HG03139 (cell line): Measurements from ENCODE around the gene ZNF514.
A peak's percentile ranks its signal among the peaks of the same experiment; 100 is the strongest.
"Not testable (repeated sequence)": the region's sequence is repeated elsewhere in the genome, so short reads cannot be mapped to it uniquely, and the experiment has no call there.

Source experiments
- ATAC-seq: cut with Tn5 transposase; IDR thresholded peaks from one replicate; pipeline ENCODE4 v1.9.1; 2021; ENCODE audit not compliant: unreplicated experiment

ZNF514 gene

DNA sequence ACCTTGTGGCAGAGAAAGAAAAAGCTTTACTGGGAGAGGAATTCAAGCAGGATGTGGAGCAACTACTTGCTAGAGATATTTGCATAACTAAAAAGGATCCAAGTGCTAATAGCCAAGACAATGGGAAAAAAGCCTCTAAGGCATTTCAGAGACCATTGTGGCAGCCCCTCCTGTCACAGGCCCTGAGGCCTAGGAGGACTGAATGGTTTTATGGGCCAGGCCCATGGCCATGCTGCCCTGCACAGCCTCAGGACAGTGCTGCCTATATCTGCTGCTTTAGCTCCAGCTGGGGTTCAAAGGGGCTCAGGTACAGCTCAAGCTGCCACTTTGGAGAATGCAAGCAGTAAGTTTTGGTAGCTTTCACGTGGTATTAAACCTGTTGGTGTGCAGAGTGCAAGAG is 20.9 kb downstream of the ZNF514 start:
- ATAC-seq = no peak

DNA sequence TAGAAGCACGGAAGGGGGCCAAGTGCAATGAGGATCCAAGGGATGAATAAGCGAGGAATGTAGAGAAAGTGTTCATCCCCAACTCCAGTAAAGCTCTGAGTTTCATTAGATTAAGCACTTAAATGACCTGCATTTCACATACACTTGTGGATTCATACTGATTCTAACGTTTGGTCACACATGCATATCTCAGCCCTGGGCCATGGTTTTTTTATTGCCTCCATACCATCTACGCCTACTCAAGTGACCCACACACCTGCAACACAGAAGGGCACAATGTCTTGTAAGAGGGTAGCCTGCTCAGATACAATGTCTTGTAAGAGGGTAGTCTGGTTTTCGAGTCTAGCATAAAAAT is 37.5 kb downstream of the ZNF514 start:
- peak; percentile 10 for ATAC-seq

DNA sequence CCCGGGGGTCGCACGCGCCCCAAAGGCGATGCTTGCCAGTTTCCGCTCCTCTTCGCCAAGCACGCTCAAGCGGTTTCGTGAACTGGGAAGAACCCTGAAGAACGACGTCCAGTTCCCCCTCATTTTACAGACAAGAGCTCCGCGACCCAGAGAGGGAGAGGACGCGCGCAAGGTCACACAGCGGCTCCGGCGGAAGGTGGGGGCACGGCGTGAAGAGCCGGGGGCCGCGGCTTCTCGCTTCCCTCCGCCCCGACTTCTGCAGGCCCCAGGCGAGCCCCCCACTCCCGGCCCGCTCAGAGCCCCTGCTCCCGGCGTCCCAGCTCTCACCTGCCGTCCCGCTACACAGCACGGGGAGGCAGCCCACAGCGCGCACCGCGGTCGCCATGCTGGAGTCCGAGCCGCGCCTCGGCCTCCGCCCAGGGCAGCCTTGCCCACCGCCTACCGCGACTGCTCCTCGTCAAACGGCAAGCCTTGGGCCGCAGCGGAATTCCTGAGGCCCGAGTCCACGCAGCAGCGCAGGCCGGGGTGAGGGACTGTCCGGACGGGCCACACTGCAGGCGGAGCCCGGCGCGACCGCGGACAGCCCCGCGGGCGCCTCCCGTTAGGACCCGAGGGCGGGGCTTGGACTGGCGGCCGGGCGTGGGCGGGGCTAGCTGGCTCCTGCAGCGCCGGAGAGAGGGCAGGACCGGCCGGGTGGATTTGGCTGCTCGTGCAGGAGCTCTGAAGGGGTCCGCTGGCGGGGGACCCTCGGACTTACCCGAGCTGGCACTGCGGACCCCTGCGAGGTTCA is 38.0 kb downstream of the ZNF514 start, which contains the start of gene MRPS5:
TSS of gene MRPS5 (minus strand) at position 402 of the 790 bp plus-strand sequence. CDS start at position 385, 17 bp downstream.
- peak; percentile 94 for ATAC-seq

DNA sequence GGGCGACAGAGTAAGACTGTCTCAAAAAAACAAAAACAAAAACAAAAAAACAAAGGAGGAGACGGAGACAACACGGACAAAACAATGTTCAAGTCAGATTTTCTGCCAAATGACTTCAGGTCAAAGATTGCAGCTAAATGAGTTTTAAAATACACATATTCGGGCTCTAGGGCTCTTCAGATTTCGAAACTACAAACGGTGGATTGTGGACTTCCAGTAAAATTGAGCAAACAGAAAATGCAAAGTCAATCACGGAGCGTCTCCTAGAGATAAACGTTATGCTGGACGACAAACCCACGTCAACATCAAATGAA is 38.6 kb downstream of the ZNF514 start:
- no peak for ATAC-seq

DNA sequence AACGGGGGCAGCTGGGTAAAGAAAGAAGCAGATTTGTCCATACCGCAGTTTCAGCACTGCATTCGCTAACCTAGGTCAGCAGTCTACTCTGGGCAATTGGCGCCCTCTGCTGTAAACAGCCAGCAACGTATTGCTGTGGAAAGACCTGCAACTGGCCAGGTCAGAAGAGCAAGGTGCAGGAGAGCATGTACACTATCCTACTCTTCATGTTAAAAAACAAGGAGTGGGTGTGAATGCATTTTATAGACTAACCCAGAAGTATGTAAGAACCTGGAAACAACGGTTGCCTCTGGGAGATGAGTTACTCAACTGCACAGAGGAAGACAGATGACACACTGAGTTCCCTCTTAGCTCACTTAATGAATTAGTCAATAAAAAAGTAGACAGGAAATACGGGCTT is 44.2 kb downstream of the ZNF514 start:
- ATAC-seq = peak; percentile 92

DNA sequence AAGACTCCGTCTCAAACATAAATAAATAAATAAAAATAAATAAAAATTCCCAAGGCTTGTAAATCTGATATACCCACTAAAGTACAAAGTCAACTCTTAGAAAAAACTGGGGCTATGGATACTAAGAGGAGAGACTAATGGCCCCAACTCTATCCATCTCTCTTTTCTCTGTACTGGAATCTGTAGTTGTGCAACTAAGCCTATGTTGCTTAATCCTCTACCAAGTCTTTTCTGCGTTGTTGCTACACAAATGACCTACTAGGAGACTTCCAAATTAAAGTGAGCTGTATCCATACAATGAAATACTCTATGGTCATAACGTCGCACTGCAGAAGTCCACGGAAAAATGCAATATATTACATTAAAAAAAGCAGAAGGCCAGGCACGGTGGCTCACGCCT is 46.2 kb downstream of the ZNF514 start:
- no peak for ATAC-seq

DNA sequence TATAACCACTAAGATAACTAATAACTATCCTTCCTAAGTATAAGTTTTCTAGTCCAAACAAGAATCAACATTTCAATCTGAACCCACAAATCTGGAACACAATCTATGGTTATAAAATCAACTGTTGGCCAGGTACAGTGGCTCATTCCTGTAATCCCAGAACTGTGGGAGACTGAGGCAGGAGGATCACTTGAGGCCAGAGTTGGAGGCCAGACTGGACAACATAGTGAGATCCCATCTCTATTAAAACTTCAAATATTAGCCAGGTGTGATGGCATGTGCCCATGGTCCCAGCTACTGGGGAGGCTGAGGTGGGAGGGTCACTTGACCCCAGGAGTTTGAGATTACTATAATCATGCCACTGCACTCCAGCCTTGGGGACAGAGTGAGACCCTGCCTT is 49.3 kb downstream of the ZNF514 start:
- ATAC-seq = no peak

DNA sequence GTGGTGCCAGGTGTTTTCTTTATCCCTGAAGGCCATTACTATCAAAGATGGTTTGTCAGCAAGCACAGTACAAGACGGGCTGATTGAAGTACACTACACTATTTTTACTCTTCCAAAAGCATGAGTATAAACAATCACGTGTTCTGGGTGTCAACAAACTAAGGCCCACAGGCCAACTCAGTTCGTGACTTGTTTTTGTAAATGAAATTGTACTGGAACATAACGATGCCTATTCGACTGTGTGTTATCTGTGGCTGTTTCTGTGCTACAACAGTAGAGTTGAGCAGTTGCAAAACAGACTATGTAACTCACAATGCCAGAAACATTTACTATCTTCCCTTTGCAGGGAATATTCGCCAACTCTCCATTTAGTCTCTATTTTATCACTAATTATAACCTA is 50.4 kb downstream of the ZNF514 start:
- no peak for ATAC-seq

DNA sequence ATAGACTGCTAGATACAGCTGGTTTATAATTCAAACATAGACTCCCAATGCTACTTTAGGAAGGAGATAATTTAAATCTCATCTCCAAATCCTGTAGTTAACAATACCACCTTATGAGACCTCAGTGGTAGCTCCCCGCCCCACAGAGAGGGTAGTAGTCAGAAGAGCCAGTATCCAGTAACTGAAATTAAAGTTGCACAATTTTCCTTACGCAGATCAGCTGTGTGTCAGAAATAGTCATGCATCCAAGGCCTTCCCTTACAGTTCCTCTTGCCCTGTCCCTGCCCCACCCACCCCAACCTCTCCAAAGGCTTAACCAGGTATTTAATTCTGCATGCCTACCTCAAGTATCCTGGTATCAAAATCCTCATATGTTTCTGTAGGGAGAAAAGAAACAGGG is 53.6 kb downstream of the ZNF514 start:
- no peak for ATAC-seq

DNA sequence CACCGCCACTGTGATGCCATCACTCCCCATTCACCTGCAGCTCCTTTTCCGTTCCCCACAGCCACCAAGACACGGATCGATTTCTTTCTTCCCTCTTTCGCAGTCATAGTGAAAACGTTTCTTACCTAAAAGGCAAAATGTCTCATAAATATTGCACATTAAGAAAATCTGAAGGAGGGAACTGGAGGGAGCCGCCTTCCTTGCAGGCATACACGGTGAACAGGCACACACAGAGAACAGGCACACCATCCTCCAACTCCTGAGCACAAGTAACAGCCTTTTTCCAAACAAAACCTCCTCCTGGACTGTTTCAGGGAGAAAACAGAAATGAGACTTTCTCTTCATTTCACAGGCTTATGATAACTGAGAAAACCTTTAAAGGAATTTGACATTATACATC is 55.0 kb downstream of the ZNF514 start:
- ATAC-seq = no peak

DNA sequence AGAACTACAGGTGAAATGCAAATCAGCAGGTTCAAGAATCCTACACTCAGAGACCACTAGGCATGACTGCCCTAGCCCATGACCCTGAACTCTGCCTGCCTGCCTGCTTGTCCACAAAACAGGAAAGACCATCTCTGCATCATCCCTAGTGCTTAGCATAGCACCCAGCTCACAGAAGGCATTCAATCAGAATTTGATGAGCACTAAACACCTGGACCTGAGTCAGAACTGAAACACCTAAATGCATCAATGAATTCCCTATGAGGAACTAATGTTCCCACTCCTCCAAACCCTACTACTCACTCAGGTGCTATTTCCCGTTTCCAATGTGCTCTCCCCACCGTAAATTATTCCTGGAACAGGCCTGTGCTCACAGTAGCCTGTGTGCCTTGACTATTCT is 59.7 kb downstream of the ZNF514 start:
- no peak for ATAC-seq

DNA sequence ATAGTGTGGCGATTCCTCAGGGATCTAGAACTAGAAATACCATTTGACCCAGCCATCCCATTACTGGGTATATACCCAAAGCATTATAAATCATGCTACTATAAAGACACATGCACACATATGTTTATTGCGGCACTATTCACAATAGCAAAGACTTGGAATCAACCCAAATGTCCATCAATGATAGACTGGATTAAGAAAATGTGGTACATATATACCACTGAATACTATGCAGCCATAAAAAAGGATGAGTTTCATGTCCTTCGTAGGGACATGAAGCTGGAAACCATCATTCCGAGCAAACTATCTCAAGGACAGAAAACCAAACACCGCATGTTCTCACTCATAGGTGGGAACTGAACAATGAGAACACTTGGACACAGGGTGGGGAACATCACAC is 61.4 kb downstream of the ZNF514 start:
- ATAC-seq = not testable (repeated sequence)
